ENCODE measurements around the gene EPC1. TPM values are rescaled to one million over a fixed set of nuclear protein-coding genes. Genes with fewer than 3 reads are reported as not detected.

The EPC1 gene
- total and polyA plus RNA-seq, 9 of the 15 experiments (the other 6 are each of a cell fraction or from before 2014, with no cell fraction given) = 7.0 to 43.6 (median 16.1) TPM

- TF ChIP-seq IFI16 (CRISPR knock-in tag; IDR thresholded peaks at IDR 0.05) (no peak), ZNF644 (tag; IDR thresholded peaks at IDR 0.05; ENCODE audit: low read depth) (no peak), GTF2E2 (tag; IDR thresholded peaks at IDR 0.05) (no peak), SRSF9 (IDR thresholded peaks at IDR 0.05; ENCODE audit: borderline replicate concordance, low read depth, low read length) (no peak), MCM3 (IDR thresholded peaks at IDR 0.05) (no peak), CSDE1 (IDR thresholded peaks at IDR 0.05) (no peak), ATF6 (CRISPR knock-in tag; IDR thresholded peaks at IDR 0.05) (no peak), MXI1 (IDR thresholded peaks at IDR 0.05; ENCODE audit: low read depth, low read length) (no peak), ZNF316 (IDR thresholded peaks at IDR 0.05) (no peak), ZNF408 (CRISPR knock-in tag; IDR thresholded peaks at IDR 0.05; ENCODE audit: low read depth) (no peak), ZFPM2 (CRISPR knock-in tag; IDR thresholded peaks at IDR 0.05) (no peak), NR1H2 (CRISPR knock-in tag; IDR thresholded peaks at IDR 0.05) (no peak), SMARCE1 (IDR thresholded peaks at IDR 0.05) (peak; percentile 69; the same call in 1 of the 2 replicates), TAF7 (tag; IDR thresholded peaks at IDR 0.05) (no peak), ZBTB9 (CRISPR knock-in tag; IDR thresholded peaks at IDR 0.05) (no peak), ZBTB2 (IDR thresholded peaks at IDR 0.05) (0 out of 2 replicates have a peak, but pooled peaks have one; percentile 24), DIDO1 (tag; IDR thresholded peaks at IDR 0.05; ENCODE audit: low read depth) (no peak), TCF7 (IDR thresholded peaks at IDR 0.05; ENCODE audit: borderline replicate concordance) (no peak), POLR3G (IDR thresholded peaks at IDR 0.05; ENCODE audit: extremely low read depth, insufficient read length, insufficient replicate concordance) (no peak), BCLAF1 (IDR thresholded peaks at IDR 0.05; ENCODE audit: borderline replicate concordance in 1 of 2, control insufficient read depth in 1 of 2, low read depth in 2 of 2, low read length in 1 of 2) (no peak), ZNF23 (CRISPR knock-in tag; IDR thresholded peaks at IDR 0.05) (no peak), BCOR (IDR thresholded peaks at IDR 0.05) (no peak), SOX6 (IDR thresholded peaks at IDR 0.05) (0 out of 2 replicates have a peak, but pooled peaks have one; percentile 15)
Observed at GRCh38 chr10:32377458-32378259, 30.7 kb upstream of the EPC1 start (continued).

All from K562 (cell line).